ENCODE results near the gene ARHGDIB.

The ARHGDIB gene

GRCh38 chr12:14953752-14954151 is 7.6 kb downstream of the ARHGDIB start:
- DNase-seq = no peak

GRCh38 chr12:14952299-14952921 is 9.0 kb downstream of the ARHGDIB start:
- peak; percentile 91 for DNase-seq

- no peak for DNase-seq
Measured at GRCh38 chr12:14951851-14952250, 9.6 kb downstream of the ARHGDIB start.

- DNase-seq = peak; percentile 48
Measured at GRCh38 chr12:14950982-14951746, 10.2 kb downstream of the ARHGDIB start.

GRCh38 chr12:14950421-14950820 is 11.0 kb downstream of the ARHGDIB start:
- no peak for DNase-seq

- DNase-seq = no peak
Measured at GRCh38 chr12:14949631-14950030, 11.8 kb downstream of the ARHGDIB start.

GRCh38 chr12:14948672-14949071 is 12.7 kb downstream of the ARHGDIB start:
- DNase-seq = peak; percentile 93

- DNase-seq = no peak
Measured at GRCh38 chr12:14946861-14947260, 14.5 kb downstream of the ARHGDIB start.

GRCh38 chr12:14946162-14946561 is 15.2 kb downstream of the ARHGDIB start:
- no peak for DNase-seq

GRCh38 chr12:14942196-14942931 is 19.0 kb downstream of the ARHGDIB start:
- no peak for DNase-seq

GRCh38 chr12:14941369-14941768 is 20.0 kb downstream of the ARHGDIB start:
- no peak for DNase-seq

- DNase-seq = no peak
Measured at GRCh38 chr12:14938301-14938700, 23.1 kb downstream of the ARHGDIB start, which contains the start of gene ERP27. ERP27 (minus strand) TSS chr12:14938537; CDS start chr12:14938508, 29 bp downstream.

- peak; percentile 49 for DNase-seq
Measured at GRCh38 chr12:14937689-14938088, 23.7 kb downstream of the ARHGDIB start.

- DNase-seq = no peak
Measured at GRCh38 chr12:14937014-14937413, 24.4 kb downstream of the ARHGDIB start.

GRCh38 chr12:14936224-14936861 is 25.1 kb downstream of the ARHGDIB start:
- no peak for DNase-seq

GRCh38 chr12:14935031-14935430 is 26.4 kb downstream of the ARHGDIB start:
- DNase-seq = no peak

- DNase-seq = no peak
Measured at GRCh38 chr12:14934511-14934910, 26.9 kb downstream of the ARHGDIB start.

- no peak for DNase-seq
Measured at GRCh38 chr12:14931791-14932560, 29.4 kb downstream of the ARHGDIB start.

- DNase-seq = no peak
Measured at GRCh38 chr12:14931359-14931758, 30.0 kb downstream of the ARHGDIB start.

- no peak for DNase-seq
Measured at GRCh38 chr12:14930299-14930698, 31.1 kb downstream of the ARHGDIB start.

- no peak for DNase-seq
Measured at GRCh38 chr12:14928931-14929330, 32.5 kb downstream of the ARHGDIB start.

GRCh38 chr12:14927267-14927666 is 34.1 kb downstream of the ARHGDIB start:
- DNase-seq = no peak

Measured in CD4-positive, alpha-beta T cell treated with Interleukin-17A for 1 hour (primary cell).